Endothelial cell of umbilical vein (primary cell): ENCODE results near the gene DMRT1. TPM values are rescaled to one million over a fixed set of nuclear protein-coding genes. Genes with fewer than 3 reads are reported as not detected.

ENCODE experiments used
- BruUV-seq: library from RNA; stranded (reverse); fragments of 400-500 nt; replicated peaks from 2 replicates; lab custom pipeline; 2021; lab: Mats Ljungman, UMichigan
- CTCF ChIA-PET: fragments of 300-600, 350-600 bp; sonication (Branson Sonifier 250); formaldehyde crosslinking; loops from one replicate; lab custom pipeline; 2021; ENCODE audit warnings: antibody characterized with exemption, inconsistent platforms; lab: Charles Lee
- POLR2A ChIA-PET: fragments of 300-600, 350-600 bp; sonication (Branson Sonifier 250); formaldehyde crosslinking; loops from one replicate; lab custom pipeline; 2021; ENCODE audit warnings: antibody characterized with exemption, inconsistent platforms; lab: Charles Lee
- DNase-seq: peaks from one replicate; pipeline ENCODE4 v3.0.0-alpha.2; 2011; ENCODE audit warnings: low read depth, low spot score
- FAIRE-seq: peaks from 2 replicates; lab custom pipeline; 2011; peaks lifted over from hg19 to GRCh38; lab: Jason Lieb, UNC
- H2AFZ ChIP-seq: 2 replicates; pipeline ENCODE4 v1.6.0; 2012; ENCODE audit warnings: low read depth, low read length, control low read depth, inconsistent platforms
- H3K27ac ChIP-seq: 2 replicates; pipeline ENCODE4 v1.5.1; 2011; ENCODE audit warnings: low read depth, mild to moderate bottlenecking, control low read depth, low read length, moderate library complexity; ENCODE audit not compliant: insufficient read depth
- H3K27me3 ChIP-seq, 2 experiments: 2 replicates each; pipeline versions ENCODE4 v1.6.0 to v1.6.1; 2011; ENCODE audit warnings: low read length in 2 of 2, mixed read lengths in 1 of 2; ENCODE audit not compliant: control insufficient read depth in 2 of 2, insufficient read depth in 2 of 2
- H3K36me3 ChIP-seq, 2 experiments: 2 replicates in 1 of 2; 3 replicates in 1 of 2; pipeline ENCODE4 v1.5.1; 2011; ENCODE audit warnings: low read length in 2 of 2, mild to moderate bottlenecking in 1 of 2, moderate library complexity in 1 of 2; ENCODE audit not compliant: control insufficient read depth in 2 of 2, insufficient read depth in 2 of 2; ENCODE audit errors: extremely low read depth in 1 of 2
- H3K4me1 ChIP-seq: 3 replicates; pipeline ENCODE4 v1.5.1; 2011; ENCODE audit warnings: mild to moderate bottlenecking, low read length; ENCODE audit not compliant: control insufficient read depth, insufficient read depth; ENCODE audit errors: extremely low read depth
- H3K4me2 ChIP-seq: 2 replicates; pipeline ENCODE4 v1.6.1; 2011; ENCODE audit warnings: low read length, control low read depth, mixed read lengths; ENCODE audit not compliant: insufficient read depth
- H3K4me3 ChIP-seq, 3 experiments: fragments of 200-600 bp in 1 of 3; sonication (generic), shearing (Covaris generic) in 1 of 3; replicated peaks in 1 of 3; 2 replicates each; pipeline ENCODE4 v1.5.1; 2011 to 2016; ENCODE audit warnings: control low read depth in 3 of 3, low read length in 3 of 3, mild to moderate bottlenecking in 2 of 3, inconsistent platforms in 1 of 3, low read depth in 1 of 3, moderate library complexity in 1 of 3; ENCODE audit not compliant: insufficient read depth in 1 of 3
- H3K79me2 ChIP-seq: 2 replicates; pipeline ENCODE4 v1.6.0; 2012; ENCODE audit warnings: low read length, inconsistent platforms; ENCODE audit not compliant: control insufficient read depth, insufficient read depth
- H3K9ac ChIP-seq: replicated peaks from 2 replicates; pipeline ENCODE3; 2011; ENCODE audit warnings: low read length, control low read depth; ENCODE audit not compliant: insufficient read depth; ENCODE audit errors: extremely low read depth
- H3K9me1 ChIP-seq: replicated peaks from 3 replicates; pipeline ENCODE4 v1.6.0; 2011; ENCODE audit warnings: mild to moderate bottlenecking, low read length; ENCODE audit not compliant: control insufficient read depth, insufficient read depth; ENCODE audit errors: extremely low read depth
- H3K9me3 ChIP-seq: replicated peaks from 2 replicates; pipeline ENCODE4 v1.5.1; 2012; ENCODE audit warnings: low read length, inconsistent platforms; ENCODE audit not compliant: control insufficient read depth, insufficient read depth
- H4K20me1 ChIP-seq: replicated peaks from 2 replicates; pipeline ENCODE3; 2011; ENCODE audit warnings: mild to moderate bottlenecking, low read length; ENCODE audit not compliant: control insufficient read depth, insufficient read depth; ENCODE audit errors: extremely low read depth
- CTCF ChIP-seq, 2 donors: IDR thresholded peaks; 1 replicate in 1 of 2; 2 replicates in 1 of 2; pipeline ENCODE4 v1.5.1; 2011; ENCODE audit warnings: low read length in 2 of 2, mild to moderate bottlenecking in 2 of 2, moderate library complexity in 2 of 2, control low read depth in 1 of 2, inconsistent platforms in 1 of 2, low read depth in 1 of 2; ENCODE audit not compliant: insufficient read depth in 1 of 2; ENCODE audit errors: extremely low read depth in 1 of 2
- EZH2 ChIP-seq: IDR thresholded peaks from 2 replicates; pipeline ENCODE4 v1.6.1; 2012; ENCODE audit warnings: borderline replicate concordance, low read depth, mild to moderate bottlenecking, moderate library complexity, low read length, inconsistent platforms; ENCODE audit not compliant: severe bottlenecking
- FOS ChIP-seq: IDR thresholded peaks from 2 replicates; pipeline ENCODE4 v1.6.1; 2011; ENCODE audit warnings: mild to moderate bottlenecking, low read length, moderate library complexity, borderline replicate concordance; ENCODE audit not compliant: insufficient read depth
- GATA2 ChIP-seq: IDR thresholded peaks from 2 replicates; pipeline ENCODE4 v1.7.0; 2011; ENCODE audit warnings: low read depth, mild to moderate bottlenecking, moderate library complexity, mixed read lengths, low read length; ENCODE audit not compliant: insufficient read length, insufficient read depth
- JUN ChIP-seq: IDR thresholded peaks from 2 replicates; pipeline ENCODE4 v1.6.1; 2011; ENCODE audit warnings: borderline replicate concordance, low read depth; ENCODE audit not compliant: insufficient read length, insufficient read depth
- MYC ChIP-seq: IDR thresholded peaks from one replicate; pipeline ENCODE4 v1.6.1; 2011; ENCODE audit warnings: mild to moderate bottlenecking, low read depth, low read length
- POLR2A ChIP-seq: IDR thresholded peaks from 2 replicates; pipeline ENCODE4 v1.6.1; 2012; ENCODE audit warnings: low read depth, mild to moderate bottlenecking, control low read depth, low read length
- POLR2AphosphoS5 ChIP-seq: IDR thresholded peaks from 2 replicates; pipeline ENCODE4 v1.6.1; 2012; ENCODE audit warnings: low read depth, mild to moderate bottlenecking, control low read depth, low read length, moderate library complexity; ENCODE audit not compliant: insufficient read depth
- dilution Hi-C: fragments of 300-500 bp; cut with MboI; formaldehyde crosslinking; loops from one replicate; pipeline ENCODE4 v1.15.0; 2019; ENCODE audit warnings: low sequenced_read_pairs; ENCODE audit not compliant: extremely low pct_ligation_motif_present
- intact Hi-C: fragments of 100-400 bp; cut with micrococcal nuclease; formaldehyde crosslinking; loops from one replicate; pipeline ENCODE4 v1.10.0; 2022
- polyA plus RNA-seq, 4 experiments: library from polyadenylated mRNA; depleted of rRNA in 3 of 4; stranded (reverse) in 3 of 4; unstranded in 1 of 4; fragments of >200 nt; gene quantifications; 2 replicates each; pipeline versions ENCODE4 v1.2.1 to v1.2.3, GENCODE V29; 2011 to 2012; ENCODE audit warnings: missing spikeins in 1 of 4
- total RNA-seq: library from RNA; stranded (reverse); gene quantifications from 2 replicates; pipeline ENCODE4 v1.2.3, GENCODE V29; 2021
- TF ChIP-seq, protein P1 (sequence below): IDR thresholded peaks from 2 replicates; pipeline ENCODE4 v1.6.1; 2011; ENCODE audit not compliant: insufficient read depth, insufficient read length

DMRT1 gene
- total and polyA plus RNA-seq, 2 donors (not counting 3 experiments of a cell fraction or from before 2014, with no cell fraction given): 0.08 to 0.20 TPM

GRCh38 chr9:892123-892522, 50.6 kb downstream of the DMRT1 start:
- Histone ChIP-seq H3K4me3 (no peak overlapping the region), H3K9me3 (no peaks in the 10 kb centered on the region), H3K9ac (no peak overlapping the region), H3K4me1 (no peaks in the 10 kb centered on the region), H4K20me1 (no peaks in the 10 kb centered on the region), H3K36me3 (no peaks in the 10 kb centered on the region), H3K4me2 (no peak overlapping the region), H3K79me2 (no peaks in the 10 kb centered on the region), H3K27ac (no peak overlapping the region), H3K27me3 (no peaks in the 10 kb centered on the region), H3K9me1 (no peaks in the 10 kb centered on the region), H2AFZ (no peak overlapping the region)
- FAIRE-seq: no peak
- intact Hi-C loops (loop anchor here (5.0 kb wide), 1 partner anchor 280 kb away; no protein-coding TSS in a partner anchor), dilution Hi-C loops (no loop called here)
- no TSS peak for BruUV-seq
- ChIA-PET POLR2A (no interaction called here), CTCF (interaction anchor here (1.4 to 3.9 kb wide), 2 partner anchors 112 to 117 kb away, joined by 3 to 27 read pairs; no protein-coding TSS in a partner anchor)
- no peak for DNase-seq
- TF ChIP-seq POLR2A (no peak), POLR2AphosphoS5 (no peak), EZH2 (no peak), MYC (no peak), CTCF (IDR thresholded peaks at IDR 0.05; ENCODE audit: extremely low read depth in 1 of 2, insufficient read depth in 1 of 2, low read depth in 1 of 2, low read length in 2 of 2) (no peak), JUN (no peak), FOS (no peak), GATA2 (no peak)
- TF ChIP-seq, protein P1, sequence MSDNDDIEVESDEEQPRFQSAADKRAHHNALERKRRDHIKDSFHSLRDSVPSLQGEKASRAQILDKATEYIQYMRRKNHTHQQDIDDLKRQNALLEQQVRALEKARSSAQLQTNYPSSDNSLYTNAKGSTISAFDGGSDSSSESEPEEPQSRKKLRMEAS: no peak
